OCI-LY7 (cell line): ENCODE results near the gene HAL. TPM values are rescaled to one million over a fixed set of nuclear protein-coding genes. Genes with fewer than 3 reads are reported as not detected.
"Not testable (repeated sequence)": the region's sequence is repeated elsewhere in the genome, so short reads cannot be mapped to it uniquely, and the experiment has no call there.

Source experiments
- BruUV-seq: library from RNA; stranded (reverse); fragments of 400-500 nt; replicated peaks from 2 replicates; lab custom pipeline; 2021; lab: Mats Ljungman, UMichigan
- CTCF ChIA-PET: fragments of 300-600 bp; sonication (Branson Sonifier 250); formaldehyde crosslinking; loops from one replicate; lab custom pipeline; 2022; ENCODE audit warnings: antibody characterized with exemption; ENCODE audit not compliant: unreplicated experiment; lab: Charles Lee
- POLR2A ChIA-PET: fragments of 300-600 bp; sonication (Branson Sonifier 250); formaldehyde crosslinking; loops from one replicate; lab custom pipeline; 2022; ENCODE audit warnings: antibody characterized with exemption; lab: Charles Lee
- DNase-seq: peaks from one replicate; pipeline ENCODE4 v3.0.0-alpha.2; 2015; ENCODE audit warnings: low spot score
- H2AFZ ChIP-seq: fragments of 200-600 bp; sonication (generic), shearing (Covaris generic); 2 replicates; pipeline ENCODE4 v1.6.1; 2014; ENCODE audit warnings: mild to moderate bottlenecking, antibody characterized with exemption, low read length, moderate library complexity
- H3K27ac ChIP-seq: fragments of 200-600 bp; sonication (generic); 2 replicates; pipeline ENCODE4 v1.5.1; 2014; ENCODE audit warnings: mixed run types, low read depth, mild to moderate bottlenecking, moderate library complexity, low read length, inconsistent platforms; ENCODE audit not compliant: poor library complexity, severe bottlenecking
- H3K36me3 ChIP-seq: fragments of 200-600 bp; sonication (generic); 2 replicates; pipeline ENCODE4 v1.6.1; 2014; ENCODE audit warnings: mild to moderate bottlenecking, antibody characterized with exemption, low read length, moderate library complexity, mixed read lengths; ENCODE audit not compliant: insufficient read depth
- H3K4me1 ChIP-seq: fragments of 200-600 bp; sonication (generic); 2 replicates; pipeline ENCODE4 v1.5.1; 2014; ENCODE audit warnings: mild to moderate bottlenecking, low read length; ENCODE audit not compliant: insufficient read depth, poor library complexity, severe bottlenecking
- H3K4me2 ChIP-seq: fragments of 200-600 bp; sonication (generic); 2 replicates; pipeline ENCODE4 v1.6.1; 2014; ENCODE audit warnings: mild to moderate bottlenecking, low read length
- H3K4me3 ChIP-seq: fragments of 200-600 bp; sonication (generic); 2 replicates; pipeline ENCODE4 v1.5.1; 2014; ENCODE audit warnings: mild to moderate bottlenecking, low read depth, low read length; ENCODE audit not compliant: poor library complexity, severe bottlenecking
- H3K79me2 ChIP-seq: fragments of 200-600 bp; sonication (generic); 2 replicates; pipeline ENCODE4 v1.6.1; 2016; ENCODE audit warnings: low read depth, mild to moderate bottlenecking, low read length, moderate library complexity, mixed read lengths; ENCODE audit not compliant: insufficient read depth
- H3K9me2 ChIP-seq: fragments of 200-600 bp; sonication (generic); 2 replicates; pipeline ENCODE4 v1.6.1; 2016; ENCODE audit warnings: mild to moderate bottlenecking, low read length, mixed read lengths; ENCODE audit not compliant: insufficient read depth
- H3K9me3 ChIP-seq: fragments of 200-600 bp; sonication (generic); 2 replicates; pipeline ENCODE4 v1.6.1; 2014; ENCODE audit warnings: mild to moderate bottlenecking, mixed run types, low read length, mixed read lengths
- H4K20me1 ChIP-seq: fragments of 200-600 bp; sonication (generic); 2 replicates; pipeline ENCODE4 v1.6.1; 2014; ENCODE audit warnings: mild to moderate bottlenecking, antibody characterized with exemption, low read length, moderate library complexity, mixed read lengths; ENCODE audit not compliant: insufficient read depth
- EZH2phosphoT487 ChIP-seq: fragments of 200-600 bp; sonication (generic); IDR thresholded peaks from 2 replicates; pipeline ENCODE4 v1.6.1; 2018; ENCODE audit warnings: low read depth, borderline replicate concordance, mild to moderate bottlenecking, mixed run types, antibody characterized with exemption, low read length, moderate library complexity, mixed read lengths
- intact Hi-C: fragments of 100-400 bp; cut with micrococcal nuclease; formaldehyde crosslinking; loops from one replicate; pipeline ENCODE4 v1.10.0; 2022; ENCODE audit not compliant: unreplicated experiment
- total RNA-seq, 2 experiments: library from RNA; depleted of rRNA in 1 of 2; stranded (reverse); fragments of >200 nt in 1 of 2; shearing (Covaris generic) in 1 of 2; gene quantifications; 2 replicates each; pipeline ENCODE4 v1.2.3, GENCODE V29; 2014 to 2022
- TF ChIP-seq, protein P1 (sequence below): fragments of 200-600 bp; sonication (generic); conservative IDR thresholded peaks from 2 replicates; pipeline ENCODE4 v1.5.1; 2014; ENCODE audit warnings: mild to moderate bottlenecking, antibody characterized with exemption, low read length, moderate library complexity, mixed read lengths

The HAL gene
- total RNA-seq, 2 experiments from 2014 or later = 0.25 to 1.4 TPM

- Histone ChIP-seq H3K4me2 (no peak overlapping the region), H4K20me1 (no peaks in the 10 kb centered on the region), H3K4me1 (peaks cover 16% of the 10 kb centered on the region), H2AFZ (no peak overlapping the region), H3K9me3 (no peaks in the 10 kb centered on the region), H3K4me3 (no peak overlapping the region), H3K9me2 (no peaks in the 10 kb centered on the region), H3K36me3 (no peaks in the 10 kb centered on the region), H3K79me2 (no peaks in the 10 kb centered on the region), H3K27ac (no peak overlapping the region)
- intact Hi-C loops = no loop called here
- ChIA-PET POLR2A (interaction anchor here (0.6 to 1.8 kb wide), 6 partner anchors 15 to 708 kb away, joined by 3 to 17 read pairs (median 4); partner anchors contain the start of genes AMDHD1 and CCDC38), CTCF (no interaction called here)
- no peak for DNase-seq
- TF ChIP-seq, protein P1, sequence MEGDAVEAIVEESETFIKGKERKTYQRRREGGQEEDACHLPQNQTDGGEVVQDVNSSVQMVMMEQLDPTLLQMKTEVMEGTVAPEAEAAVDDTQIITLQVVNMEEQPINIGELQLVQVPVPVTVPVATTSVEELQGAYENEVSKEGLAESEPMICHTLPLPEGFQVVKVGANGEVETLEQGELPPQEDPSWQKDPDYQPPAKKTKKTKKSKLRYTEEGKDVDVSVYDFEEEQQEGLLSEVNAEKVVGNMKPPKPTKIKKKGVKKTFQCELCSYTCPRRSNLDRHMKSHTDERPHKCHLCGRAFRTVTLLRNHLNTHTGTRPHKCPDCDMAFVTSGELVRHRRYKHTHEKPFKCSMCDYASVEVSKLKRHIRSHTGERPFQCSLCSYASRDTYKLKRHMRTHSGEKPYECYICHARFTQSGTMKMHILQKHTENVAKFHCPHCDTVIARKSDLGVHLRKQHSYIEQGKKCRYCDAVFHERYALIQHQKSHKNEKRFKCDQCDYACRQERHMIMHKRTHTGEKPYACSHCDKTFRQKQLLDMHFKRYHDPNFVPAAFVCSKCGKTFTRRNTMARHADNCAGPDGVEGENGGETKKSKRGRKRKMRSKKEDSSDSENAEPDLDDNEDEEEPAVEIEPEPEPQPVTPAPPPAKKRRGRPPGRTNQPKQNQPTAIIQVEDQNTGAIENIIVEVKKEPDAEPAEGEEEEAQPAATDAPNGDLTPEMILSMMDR = no peak
- TF ChIP-seq EZH2phosphoT487 = no peak
- no TSS peak for BruUV-seq
These were observed 23.2 kb downstream of the HAL start for GRCh38 chr12:95972832-95973456.

DNA sequence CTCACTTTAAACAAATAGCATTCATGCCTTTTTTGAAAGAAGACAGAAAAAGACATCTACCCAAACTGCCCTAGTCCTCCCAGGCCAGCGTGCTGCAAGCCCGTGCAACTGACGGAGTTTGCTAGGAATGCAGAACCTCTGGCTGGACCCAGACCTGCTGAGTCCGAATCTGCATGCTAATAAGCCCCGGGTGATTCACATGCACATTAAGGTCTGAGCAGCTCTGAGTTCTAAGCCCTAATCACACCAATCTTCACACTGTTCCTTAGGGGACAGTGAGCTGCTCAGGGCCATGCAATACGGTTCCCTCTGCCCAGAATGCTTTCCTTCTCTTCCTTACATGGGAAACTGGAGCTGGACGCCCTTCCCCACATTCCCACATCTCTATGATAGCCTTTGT lies 25.2 kb downstream of the HAL start:
- no peak for DNase-seq
- Histone ChIP-seq H3K79me2 (no peaks in the 10 kb centered on the region), H3K9me2 (no peaks in the 10 kb centered on the region), H3K9me3 (no peaks in the 10 kb centered on the region), H3K4me2 (no peak overlapping the region), H3K27ac (no peak overlapping the region), H3K4me3 (no peak overlapping the region), H4K20me1 (no peaks in the 10 kb centered on the region), H2AFZ (no peak overlapping the region), H3K36me3 (no peaks in the 10 kb centered on the region), H3K4me1 (peaks cover 16% of the 10 kb centered on the region)
- POLR2A ChIA-PET = interaction anchor here (0.6 to 0.7 kb wide), 2 partner anchors 377 to 722 kb away, joined by 3 to 5 read pairs; no protein-coding TSS in a partner anchor
- TF ChIP-seq, protein P1 = no peak
- TF ChIP-seq EZH2phosphoT487 = no peak
- CTCF ChIA-PET = no interaction called here
- intact Hi-C loops = no loop called here
- BruUV-seq = no TSS peak

GRCh38 chr12:95969116-95969515 lies 27.0 kb downstream of the HAL start:
- H3K9me2 ChIP-seq, H3K36me3 ChIP-seq, H3K9me3 ChIP-seq, CTCF ChIA-PET, H3K27ac ChIP-seq, intact Hi-C loops, H3K4me3 ChIP-seq, H2AFZ ChIP-seq, DNase-seq, BruUV-seq, H3K79me2 ChIP-seq, POLR2A ChIA-PET, H4K20me1 ChIP-seq, H3K4me2 ChIP-seq, H3K4me1 ChIP-seq: not testable (repeated sequence)
